GM19455 (cell line): ENCODE data around the gene CLEC2B.

Source experiments
- ATAC-seq: cut with Tn5 transposase; IDR thresholded peaks from one replicate; pipeline ENCODE4 v1.9.1; 2021; ENCODE audit not compliant: unreplicated experiment

Gene CLEC2B

GRCh38 chr12:9870286-9870866 is 1.2 kb upstream of the CLEC2B start:
- ATAC-seq = no peak

- no peak for ATAC-seq
These were observed 225 bp downstream of the CLEC2B start for GRCh38 chr12:9868951-9869306.

GRCh38 chr12:9868311-9868801 is 798 bp downstream of the CLEC2B start:
- ATAC-seq = no peak

GRCh38 chr12:9867531-9867930 is 1.6 kb downstream of the CLEC2B start:
- no peak for ATAC-seq

GRCh38 chr12:9866860-9867269 is 2.3 kb downstream of the CLEC2B start:
- no peak for ATAC-seq

- ATAC-seq = no peak
These were observed 4.1 kb downstream of the CLEC2B start for GRCh38 chr12:9864913-9865675.

- ATAC-seq = no peak
These were observed 11.0 kb downstream of the CLEC2B start for GRCh38 chr12:9858135-9858534.

- ATAC-seq = no peak
These were observed 12.3 kb downstream of the CLEC2B start for GRCh38 chr12:9856894-9857293.

GRCh38 chr12:9856151-9856550 is 13.0 kb downstream of the CLEC2B start:
- ATAC-seq = no peak

GRCh38 chr12:9851927-9852326 is 17.2 kb downstream of the CLEC2B start:
- ATAC-seq = no peak

- ATAC-seq = no peak
These were observed 18.1 kb downstream of the CLEC2B start for GRCh38 chr12:9851050-9851449.

- no peak for ATAC-seq
These were observed 20.3 kb downstream of the CLEC2B start for GRCh38 chr12:9848899-9849298.

GRCh38 chr12:9843407-9843806 is 25.7 kb downstream of the CLEC2B start:
- no peak for ATAC-seq

- no peak for ATAC-seq
These were observed 37.4 kb downstream of the CLEC2B start for GRCh38 chr12:9831720-9832119.

GRCh38 chr12:9829982-9830381 is 39.2 kb downstream of the CLEC2B start:
- ATAC-seq = no peak

GRCh38 chr12:9829483-9829882 is 39.7 kb downstream of the CLEC2B start:
- no peak for ATAC-seq

GRCh38 chr12:9827209-9827888 is 41.8 kb downstream of the CLEC2B start, which contains the start of gene KLRF1:
KLRF1 (plus strand) TSS chr12:9827481; CDS start chr12:9827545, 64 bp downstream.
- ATAC-seq = no peak

GRCh38 chr12:9820281-9820930 is 48.7 kb downstream of the CLEC2B start:
- ATAC-seq = no peak

GRCh38 chr12:9813821-9814798 is 55.0 kb downstream of the CLEC2B start:
- ATAC-seq = peak; percentile 97

GRCh38 chr12:9811621-9812020 is 57.5 kb downstream of the CLEC2B start:
- ATAC-seq = no peak
